Measurements from ENCODE around the gene CDK1.

DNA sequence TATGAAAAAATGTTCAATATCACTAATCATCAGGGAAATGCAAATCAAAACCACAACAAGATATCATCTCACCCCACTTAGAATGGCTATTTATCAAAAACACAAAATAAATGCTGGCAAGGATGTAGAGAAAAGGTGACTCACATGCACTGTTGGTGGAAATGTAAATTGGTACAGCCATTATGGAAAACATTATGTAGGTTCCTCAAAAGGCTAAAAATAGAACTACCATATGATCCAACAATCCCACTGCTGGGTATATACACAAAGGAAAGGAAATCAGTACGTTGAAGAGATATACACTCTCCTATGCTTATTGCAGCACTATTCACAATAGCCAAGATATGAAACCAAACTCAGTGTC, 50.2 kb downstream of the CDK1 start:
- TF ChIP-seq, protein P1, sequence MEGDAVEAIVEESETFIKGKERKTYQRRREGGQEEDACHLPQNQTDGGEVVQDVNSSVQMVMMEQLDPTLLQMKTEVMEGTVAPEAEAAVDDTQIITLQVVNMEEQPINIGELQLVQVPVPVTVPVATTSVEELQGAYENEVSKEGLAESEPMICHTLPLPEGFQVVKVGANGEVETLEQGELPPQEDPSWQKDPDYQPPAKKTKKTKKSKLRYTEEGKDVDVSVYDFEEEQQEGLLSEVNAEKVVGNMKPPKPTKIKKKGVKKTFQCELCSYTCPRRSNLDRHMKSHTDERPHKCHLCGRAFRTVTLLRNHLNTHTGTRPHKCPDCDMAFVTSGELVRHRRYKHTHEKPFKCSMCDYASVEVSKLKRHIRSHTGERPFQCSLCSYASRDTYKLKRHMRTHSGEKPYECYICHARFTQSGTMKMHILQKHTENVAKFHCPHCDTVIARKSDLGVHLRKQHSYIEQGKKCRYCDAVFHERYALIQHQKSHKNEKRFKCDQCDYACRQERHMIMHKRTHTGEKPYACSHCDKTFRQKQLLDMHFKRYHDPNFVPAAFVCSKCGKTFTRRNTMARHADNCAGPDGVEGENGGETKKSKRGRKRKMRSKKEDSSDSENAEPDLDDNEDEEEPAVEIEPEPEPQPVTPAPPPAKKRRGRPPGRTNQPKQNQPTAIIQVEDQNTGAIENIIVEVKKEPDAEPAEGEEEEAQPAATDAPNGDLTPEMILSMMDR (IDR thresholded peaks at IDR 0.05; ENCODE audit: control extremely low read depth in 1 of 3, insufficient read depth in 1 of 3, low read depth in 1 of 3, low read length in 3 of 3): no peak
- TF ChIP-seq KDM1A (IDR thresholded peaks at IDR 0.05; ENCODE audit: borderline replicate concordance, low read length) (no peak), HDAC6 (IDR thresholded peaks at IDR 0.05; ENCODE audit: low read depth, low read length) (no peak), EP300 (IDR thresholded peaks at IDR 0.05; ENCODE audit: borderline replicate concordance in 1 of 2, low read depth in 2 of 2, low read length in 2 of 2) (no peak), POLR2AphosphoS5 (IDR thresholded peaks at IDR 0.05; ENCODE audit: low read depth, low read length) (no peak), ZNF274 (IDR thresholded peaks at IDR 0.05; ENCODE audit: borderline replicate concordance, extremely low read depth, low read length) (no peak), PHF8 (conservative IDR thresholded peaks at IDR 0.05; ENCODE audit: low read depth, low read length) (no peak), CREB1 (IDR thresholded peaks at IDR 0.05) (no peak), EZH2 (IDR thresholded peaks at IDR 0.05; ENCODE audit: low read depth, low read length, severe bottlenecking) (no peak), YY1 (IDR thresholded peaks at IDR 0.05; ENCODE audit: low read depth, low read length) (no peak), SIRT6 (IDR thresholded peaks at IDR 0.05; ENCODE audit: low read length) (no peak), SRF (IDR thresholded peaks at IDR 0.05; ENCODE audit: low read depth, low read length) (no peak)
- TF ChIP-seq, protein P2, sequence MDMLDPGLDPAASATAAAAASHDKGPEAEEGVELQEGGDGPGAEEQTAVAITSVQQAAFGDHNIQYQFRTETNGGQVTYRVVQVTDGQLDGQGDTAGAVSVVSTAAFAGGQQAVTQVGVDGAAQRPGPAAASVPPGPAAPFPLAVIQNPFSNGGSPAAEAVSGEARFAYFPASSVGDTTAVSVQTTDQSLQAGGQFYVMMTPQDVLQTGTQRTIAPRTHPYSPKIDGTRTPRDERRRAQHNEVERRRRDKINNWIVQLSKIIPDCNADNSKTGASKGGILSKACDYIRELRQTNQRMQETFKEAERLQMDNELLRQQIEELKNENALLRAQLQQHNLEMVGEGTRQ (IDR thresholded peaks at IDR 0.05; ENCODE audit: low read length): no peak

All from H1 (cell line).